NCI-H1048 (cell line): ENCODE measurements around the gene TRAPPC3.

Experiments used
- DNase-seq: peaks from one replicate; lab custom pipeline; 2025; lab: John Stamatoyannopoulos, UW

TRAPPC3 gene

DNA sequence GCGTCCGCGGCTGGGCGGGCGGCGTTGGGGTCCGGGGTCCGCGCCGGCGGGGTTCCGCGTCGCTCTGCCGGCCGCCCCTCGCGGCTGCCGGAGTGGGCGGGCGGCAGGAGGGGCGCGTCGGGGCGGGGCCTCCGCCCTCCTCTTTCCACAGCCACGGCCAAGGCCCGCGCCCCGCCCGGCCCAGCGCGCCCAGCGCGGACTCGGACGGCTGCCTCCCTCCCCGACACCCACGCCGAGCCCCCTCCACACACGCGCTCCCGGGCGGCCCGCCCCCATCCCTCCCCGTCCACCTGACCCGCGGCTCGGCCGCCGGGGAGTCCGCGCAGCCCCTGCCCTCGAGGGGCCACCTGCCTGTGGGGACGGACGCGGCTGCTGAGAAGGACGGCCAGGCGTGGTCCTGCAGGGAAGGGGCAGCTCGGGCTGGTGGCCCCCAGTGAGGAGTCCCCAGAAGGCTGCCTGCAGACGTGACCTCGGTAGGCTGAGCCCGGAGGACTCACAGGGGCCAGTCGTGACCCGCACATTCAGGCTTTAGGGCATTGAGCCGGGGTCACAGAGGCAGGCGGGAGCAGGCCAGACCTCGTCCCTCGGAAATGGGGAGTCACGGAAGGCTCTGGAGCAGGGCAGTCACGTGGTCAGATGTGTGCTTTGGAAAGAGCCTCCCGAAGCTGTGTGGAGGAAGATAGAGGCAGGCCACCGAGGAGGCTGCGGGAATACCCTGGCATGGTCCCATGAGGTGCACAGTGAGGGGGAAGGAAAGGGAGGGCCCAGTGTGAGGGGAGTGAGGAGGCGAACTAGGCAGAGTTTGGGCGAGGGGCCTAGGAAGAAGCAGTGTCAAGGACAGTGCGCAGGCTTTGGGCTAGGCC is 23.9 kb downstream of the TRAPPC3 start, which contains the start of gene COL8A2:
COL8A2 (minus strand) TSS at position 94 of the 863 bp plus-strand sequence. CDS start 24,980 bp downstream, outside the sequence.
- DNase-seq = no peak

DNA sequence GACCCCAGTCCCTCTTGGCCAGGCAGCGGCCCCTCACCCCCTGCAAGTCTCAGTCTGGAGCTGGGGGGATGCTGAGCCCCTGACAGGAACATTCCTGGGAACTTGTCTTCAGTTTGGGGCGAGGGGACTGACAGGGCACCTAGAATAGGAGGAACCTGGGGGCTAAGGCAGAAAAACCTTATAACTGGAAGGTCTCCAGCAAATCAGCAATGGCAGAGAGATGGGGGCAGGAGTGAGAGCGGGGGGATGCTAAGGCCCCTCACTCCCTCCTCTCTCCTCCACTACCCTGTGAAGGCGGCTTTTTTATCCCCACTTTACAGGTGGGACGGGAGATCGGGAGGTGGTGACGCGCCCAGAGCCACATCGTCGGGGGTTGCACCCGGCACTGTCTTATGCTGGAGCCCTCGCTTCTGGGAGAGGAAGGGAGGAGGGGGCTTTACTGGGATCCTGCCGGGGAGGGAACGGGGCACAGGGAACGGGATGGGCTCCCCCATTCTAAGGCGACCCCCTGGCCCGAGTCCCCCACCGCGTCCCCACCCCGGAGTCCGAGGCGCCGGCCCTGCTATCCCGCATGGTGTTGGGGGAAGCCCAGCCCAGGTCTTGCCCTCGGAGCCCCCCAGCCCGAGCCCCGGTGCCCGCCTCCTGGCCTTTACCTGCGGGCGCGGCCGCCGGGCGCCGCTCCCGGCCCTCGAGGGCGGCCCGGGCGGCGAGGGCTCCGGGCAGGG is 24.7 kb downstream of the TRAPPC3 start:
- DNase-seq = no peak

DNA sequence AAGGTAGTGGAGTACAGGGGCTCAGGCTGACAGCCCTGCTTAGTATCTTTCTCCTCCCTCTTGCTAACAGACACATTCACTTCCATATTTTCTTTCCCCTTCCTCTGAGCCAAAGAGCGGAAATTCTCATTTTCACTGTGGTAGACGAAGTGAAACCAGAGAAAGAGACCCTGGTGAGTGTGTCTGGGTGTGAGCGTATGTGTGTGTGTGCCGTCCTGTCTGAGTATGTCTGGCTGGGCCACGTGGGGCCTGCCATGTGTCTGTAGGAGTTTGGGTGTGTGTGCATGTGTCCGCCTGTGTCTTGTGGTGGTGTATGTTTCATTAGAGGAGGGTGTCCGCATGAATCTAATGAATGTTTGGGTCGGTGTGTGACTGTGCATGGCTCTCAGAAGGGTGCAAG is 25.9 kb downstream of the TRAPPC3 start:
- no peak for DNase-seq

DNA sequence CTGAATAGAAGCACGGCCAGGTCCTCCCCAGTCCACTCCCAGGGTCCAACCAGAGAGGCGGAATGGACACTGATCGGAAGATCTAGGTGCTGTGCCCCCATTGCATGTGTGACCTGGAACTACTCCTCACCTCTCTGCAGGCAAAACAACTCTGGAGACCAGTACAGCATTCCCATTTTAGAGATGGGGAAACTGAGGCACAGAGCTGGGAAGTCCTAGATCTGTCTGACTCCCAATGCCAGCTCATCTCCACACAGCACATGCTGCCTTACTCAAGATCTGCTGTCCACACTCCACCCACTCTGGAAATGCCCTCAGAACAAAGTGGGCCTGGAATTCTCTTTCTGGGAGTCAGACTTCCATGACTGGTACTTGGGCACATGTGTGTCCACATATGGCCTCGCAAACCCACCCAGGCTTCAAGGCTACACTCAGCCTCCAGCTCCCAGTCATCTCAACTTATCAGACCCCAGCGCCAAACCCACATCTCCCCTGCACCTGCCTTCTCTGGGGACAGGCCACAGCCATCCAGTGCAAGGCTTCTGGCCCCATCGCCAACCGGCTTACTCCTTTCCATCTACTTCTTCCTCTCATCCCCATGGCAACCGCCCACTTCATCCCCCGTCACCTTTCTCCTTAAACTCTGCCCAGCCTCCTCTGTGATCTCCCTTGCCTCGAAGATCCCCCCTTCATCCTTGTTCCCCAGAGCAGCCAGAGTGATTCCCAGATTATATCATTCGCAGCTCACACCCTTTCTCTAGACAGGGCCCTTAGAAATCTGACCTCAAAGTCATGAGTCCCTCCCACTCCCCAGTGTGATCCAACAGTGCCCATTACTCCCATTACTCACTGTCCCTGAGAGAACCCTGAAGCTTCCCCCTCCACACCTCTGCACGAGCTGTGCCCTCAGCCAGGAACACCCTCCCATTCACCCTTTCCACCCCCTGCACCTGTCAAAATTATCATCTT is 26.9 kb downstream of the TRAPPC3 start:
- no peak for DNase-seq

DNA sequence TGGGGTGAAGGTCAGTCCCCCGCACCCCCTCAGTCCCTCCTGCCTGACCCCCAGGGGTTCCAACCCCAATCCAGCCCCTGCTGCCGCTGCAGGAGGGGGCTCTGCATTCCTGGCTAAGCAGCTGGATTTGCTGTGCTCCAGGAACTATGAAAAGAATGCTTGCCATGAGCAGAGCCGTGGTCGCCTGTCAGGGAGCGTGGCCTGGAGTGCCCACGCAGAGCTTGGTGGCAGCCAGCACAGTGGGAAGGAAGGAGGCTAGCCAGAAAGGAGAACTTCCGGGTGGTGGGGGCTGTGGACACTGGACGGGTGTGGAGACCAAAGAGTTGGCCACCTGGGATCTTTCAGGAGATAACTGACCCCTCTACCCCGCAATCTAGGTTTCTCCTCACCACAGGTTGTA is 29.8 kb downstream of the TRAPPC3 start:
- no peak for DNase-seq

GRCh38 chr1:36118447-36119204 is 30.7 kb downstream of the TRAPPC3 start:
- no peak for DNase-seq

DNA sequence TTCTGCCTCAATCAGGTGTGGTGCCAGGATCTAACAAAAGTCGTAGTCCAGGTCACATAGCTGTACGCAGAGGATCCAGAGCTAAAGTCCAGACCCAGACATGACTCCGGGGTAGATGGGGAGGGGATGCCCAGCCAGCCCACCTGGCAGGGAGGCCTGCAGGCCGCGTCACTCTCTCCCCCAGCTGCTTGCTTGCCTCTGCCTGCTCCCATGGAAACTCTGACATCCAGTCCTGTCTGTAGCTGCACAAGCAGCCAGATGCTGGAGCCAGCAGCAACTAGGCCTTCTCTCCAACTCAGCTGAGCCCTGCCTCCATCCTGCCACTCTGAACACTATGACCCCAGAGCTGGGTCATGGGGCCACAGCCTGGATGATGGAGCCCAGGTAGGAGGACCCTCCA is 32.4 kb downstream of the TRAPPC3 start:
- DNase-seq = no peak

DNA sequence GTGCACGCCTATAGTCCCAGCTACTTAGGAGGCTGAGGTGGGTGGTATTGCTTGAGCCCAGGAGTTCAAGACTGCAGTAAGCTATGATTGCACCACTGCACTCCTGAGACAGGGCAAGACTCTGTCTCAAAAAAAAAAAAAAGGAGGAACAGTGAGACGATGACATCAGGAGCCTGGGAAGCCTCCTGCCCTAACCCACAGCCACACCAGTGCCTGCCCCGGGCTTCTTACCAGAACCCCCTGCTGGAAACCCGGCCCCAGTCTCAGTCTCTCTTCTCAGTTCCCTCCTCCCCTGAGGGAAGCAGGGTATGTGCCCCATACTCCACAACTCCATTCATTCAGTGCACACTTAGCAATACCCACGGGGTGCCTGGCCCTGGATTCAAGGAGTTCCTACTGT is 33.4 kb downstream of the TRAPPC3 start:
- DNase-seq = no peak

GRCh38 chr1:36115200-36115669 is 34.1 kb downstream of the TRAPPC3 start:
- no peak for DNase-seq

GRCh38 chr1:36114371-36114770 is 34.9 kb downstream of the TRAPPC3 start:
- DNase-seq = no peak

GRCh38 chr1:36112823-36113222 is 36.5 kb downstream of the TRAPPC3 start:
- DNase-seq = no peak

DNA sequence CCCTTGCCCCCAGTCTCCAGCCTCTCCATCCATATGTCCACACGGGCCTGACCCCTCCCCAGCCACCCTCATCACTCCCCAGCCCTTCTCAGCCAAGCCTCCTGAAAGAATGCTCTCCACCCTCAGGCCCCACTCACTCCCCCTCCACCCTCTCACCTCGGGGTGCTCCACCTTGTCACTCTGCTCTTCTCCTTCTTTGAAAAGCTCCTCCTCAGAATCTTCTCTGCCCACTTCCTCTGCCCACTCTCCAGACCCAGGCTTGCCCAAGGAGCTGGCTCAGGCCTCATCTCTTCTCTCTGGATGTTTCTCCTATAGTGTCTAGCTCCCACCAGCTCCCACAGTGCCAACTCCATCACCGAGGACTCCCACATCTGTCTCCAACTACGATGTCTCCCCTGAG is 38.1 kb downstream of the TRAPPC3 start:
- no peak for DNase-seq

GRCh38 chr1:36109041-36109679 is 40.1 kb downstream of the TRAPPC3 start:
- no peak for DNase-seq

DNA sequence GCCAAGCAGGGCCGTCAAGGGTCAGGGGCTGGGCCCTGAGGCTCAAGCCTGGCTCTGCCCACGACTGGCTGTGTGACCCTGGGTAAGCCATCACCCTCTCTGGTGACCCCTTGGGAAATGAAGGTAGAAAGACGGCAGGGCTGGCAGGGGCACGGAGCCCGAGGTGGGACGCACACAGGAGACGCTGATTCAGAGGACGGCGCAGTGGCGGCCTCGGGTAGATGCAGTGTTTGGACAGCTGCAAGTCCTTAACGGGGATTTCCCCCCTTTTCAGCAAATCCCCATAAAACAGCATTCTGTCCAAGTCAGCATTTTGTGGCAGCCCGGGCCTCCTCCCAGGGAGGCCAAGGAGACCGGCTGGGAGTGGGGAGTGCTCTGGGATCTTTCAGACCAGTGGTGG is 41.0 kb downstream of the TRAPPC3 start:
- no peak for DNase-seq

DNA sequence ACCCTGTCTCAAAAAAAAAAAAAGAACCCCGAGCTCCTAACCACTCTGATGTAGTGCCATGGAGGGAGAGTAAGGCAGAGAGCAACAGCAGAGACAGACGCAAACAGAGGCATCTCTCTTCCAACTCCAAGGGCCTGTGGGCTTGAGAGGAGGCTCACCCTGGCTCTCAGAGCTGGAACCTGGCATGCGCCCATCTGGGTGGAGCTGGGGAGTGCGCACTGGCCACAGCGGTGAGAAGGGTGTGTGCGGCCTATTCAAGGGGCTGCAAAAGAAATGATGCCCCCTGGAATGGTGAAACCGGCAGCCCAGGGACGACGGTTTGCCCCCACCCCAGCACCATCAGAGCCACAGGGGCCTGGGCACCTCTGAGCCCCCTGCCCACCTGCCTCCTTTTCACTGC is 41.9 kb downstream of the TRAPPC3 start:
- no peak for DNase-seq

DNA sequence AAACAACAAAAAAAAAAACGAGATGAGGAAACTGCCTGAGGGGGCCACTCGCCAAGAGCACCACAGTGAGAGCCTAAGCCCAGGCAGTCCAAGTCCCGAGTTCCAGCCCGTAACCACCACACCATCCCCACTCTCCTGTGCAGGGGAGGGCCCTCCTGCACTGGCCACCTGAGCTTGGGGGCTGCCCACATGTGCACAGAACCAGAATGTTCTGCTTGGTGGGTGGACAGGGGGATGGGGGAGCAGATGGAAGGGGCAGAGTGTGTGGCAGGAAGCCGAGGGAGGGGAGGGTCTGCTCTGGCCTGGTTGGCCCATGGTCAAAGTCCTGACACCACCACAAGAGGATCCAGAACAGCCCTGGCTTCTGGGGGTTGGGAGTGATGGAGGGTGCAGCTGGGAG is 43.0 kb downstream of the TRAPPC3 start:
- no peak for DNase-seq

- no peak for DNase-seq
Measured at GRCh38 chr1:36101546-36101945, 47.7 kb downstream of the TRAPPC3 start.

DNA sequence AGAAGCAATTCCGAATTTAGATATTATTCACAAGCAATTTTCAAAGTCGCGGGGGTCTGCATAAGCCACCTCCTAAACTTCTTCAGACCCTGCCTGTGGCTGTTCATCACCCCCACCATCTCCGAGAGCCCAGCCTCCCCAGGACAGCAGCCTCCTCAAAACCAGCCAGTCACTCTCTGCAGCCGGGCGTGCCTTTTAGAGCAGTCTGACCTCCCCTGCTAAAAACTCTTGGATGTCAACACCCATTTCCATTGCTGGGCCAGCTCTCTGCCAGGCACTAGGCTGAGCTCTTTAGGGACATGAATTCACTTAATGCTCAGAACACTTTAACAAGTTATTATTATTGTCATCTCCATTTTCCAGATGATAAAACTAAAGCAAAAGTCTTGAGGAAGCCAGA is 48.9 kb downstream of the TRAPPC3 start:
- DNase-seq = no peak

- DNase-seq = peak; percentile 58
Measured at GRCh38 chr1:36099681-36100341, 49.5 kb downstream of the TRAPPC3 start.
